GM12878 (cell line): ENCODE measurements around the gene KCTD16. TPM values are rescaled to one million over a fixed set of nuclear protein-coding genes. Genes with fewer than 3 reads are reported as not detected.

Experiments
- ATAC-seq: fragments of 200-7000 bp; cut with Tn5 transposase; 3 replicates; pipeline ENCODE4 v1.9.1; 2020; ENCODE audit warnings: mild to moderate bottlenecking, moderate library complexity
- BruUV-seq: library from RNA; stranded (reverse); fragments of 400-500 nt; replicated peaks from 2 replicates; lab custom pipeline; 2021; lab: Mats Ljungman, UMichigan
- CTCF ChIA-PET: fragments of 300-600 bp; sonication (Branson Sonifier 250); formaldehyde crosslinking; extraction: SDS; loops from one replicate; lab custom pipeline; 2021; ENCODE audit warnings: inconsistent platforms; lab: Yijun Ruan, JAX
- POLR2A ChIA-PET: fragments of 350-600 bp; formaldehyde crosslinking; extraction: SDS; loops from one replicate; lab custom pipeline; 2021; ENCODE audit warnings: inconsistent platforms; lab: Charles Lee
- RAD21 ChIA-PET: fragments of 300-600 bp; sonication (Branson Sonifier 250); formaldehyde crosslinking; loops from one replicate; lab custom pipeline; 2023; ENCODE audit warnings: antibody characterized with exemption; ENCODE audit not compliant: unreplicated experiment; lab: Charles Lee
- SMC1A ChIA-PET: fragments of 300-600 bp; sonication (Branson Sonifier 250); formaldehyde crosslinking; loops from one replicate; lab custom pipeline; 2023; ENCODE audit not compliant: unreplicated experiment, uncharacterized antibody; lab: Charles Lee
- DNase-seq: peaks from one replicate; pipeline ENCODE4 v3.0.0-alpha.2; 2011; ENCODE audit warnings: low read depth, low spot score
- FAIRE-seq: peaks from 3 replicates; lab custom pipeline; 2011; peaks lifted over from hg19 to GRCh38; lab: Jason Lieb, UNC
- H2AFZ ChIP-seq: 2 replicates; pipeline ENCODE4 v1.6.0; 2011; ENCODE audit warnings: low read depth, low read length, control low read depth; ENCODE audit not compliant: control insufficient read depth
- H3K27ac ChIP-seq: 2 replicates; pipeline ENCODE4 v1.5.1; 2011; ENCODE audit warnings: control low read depth; ENCODE audit not compliant: control insufficient read depth, insufficient read depth
- H3K27me3 ChIP-seq, 2 experiments: replicated peaks in 1 of 2; 2 replicates each; pipeline versions ENCODE4 v1.6.0 to v1.6.1; 2011; ENCODE audit warnings: low read length in 1 of 2; ENCODE audit not compliant: control insufficient read depth in 2 of 2, insufficient read depth in 2 of 2
- H3K36me3 ChIP-seq, 2 experiments: 2 replicates each; pipeline ENCODE4 v1.5.1; 2011; ENCODE audit warnings: low read length in 1 of 2; ENCODE audit not compliant: control insufficient read depth in 2 of 2, insufficient read depth in 2 of 2
- H3K4me1 ChIP-seq: 2 replicates; pipeline ENCODE4 v1.6.1; 2011; ENCODE audit warnings: mild to moderate bottlenecking, low read length, moderate library complexity, mixed read lengths; ENCODE audit not compliant: control insufficient read depth, insufficient read depth
- H3K4me2 ChIP-seq: 2 replicates; pipeline ENCODE4 v1.6.0; 2011; ENCODE audit warnings: control low read depth; ENCODE audit not compliant: control insufficient read depth, insufficient read depth
- H3K4me3 ChIP-seq: fragments of 200-600 bp; sonication (generic); 2 replicates; pipeline ENCODE4 v1.5.1; 2016
- H3K79me2 ChIP-seq: 2 replicates; pipeline ENCODE4 v1.6.0; 2011; ENCODE audit warnings: low read length; ENCODE audit not compliant: control insufficient read depth, insufficient read depth
- H3K9ac ChIP-seq: 2 replicates; pipeline ENCODE4 v1.8.0; 2011; ENCODE audit warnings: low read length, control low read depth, mixed read lengths; ENCODE audit not compliant: control insufficient read depth, insufficient read depth
- H3K9me3 ChIP-seq: replicated peaks from 3 replicates; pipeline ENCODE4 v1.5.1; 2011; ENCODE audit warnings: mild to moderate bottlenecking, low read length; ENCODE audit not compliant: control insufficient read depth, insufficient read depth
- H4K20me1 ChIP-seq: 2 replicates; pipeline ENCODE4 v1.6.0; 2011; ENCODE audit not compliant: control insufficient read depth, insufficient read depth
- CBFB ChIP-seq: IDR thresholded peaks from 2 replicates; pipeline ENCODE4 v1.6.1; 2016; ENCODE audit warnings: antibody characterized with exemption, low read depth
- CBX3 ChIP-seq: fragments of 200-600 bp; sonication (generic); IDR thresholded peaks from 2 replicates; pipeline ENCODE4 v1.6.1; 2016; ENCODE audit warnings: low read depth, borderline replicate concordance
- CEBPB ChIP-seq, 2 experiments: fragments of 150-350 bp in 1 of 2; IDR thresholded peaks; 2 replicates each; pipeline ENCODE4 v1.6.1; 2012 to 2014; ENCODE audit warnings: low read depth in 2 of 2, low read length in 2 of 2, borderline replicate concordance in 1 of 2, inconsistent platforms in 1 of 2
- MLLT1 ChIP-seq: fragments of 450-650 bp; IDR thresholded peaks from 2 replicates; pipeline ENCODE4 v1.6.1; 2016; ENCODE audit warnings: mild to moderate bottlenecking
- MTA3 ChIP-seq: IDR thresholded peaks from 2 replicates; pipeline ENCODE4 v1.6.1; 2012; ENCODE audit warnings: low read length, inconsistent platforms, borderline replicate concordance
- SREBF1 ChIP-seq: IDR thresholded peaks from 2 replicates; pipeline ENCODE4 v1.6.1; 2012; ENCODE audit warnings: mild to moderate bottlenecking, low read length
- STAT1 ChIP-seq: fragments of 450-650 bp; conservative IDR thresholded peaks from 2 replicates; pipeline ENCODE4 v1.6.1; 2014; ENCODE audit warnings: antibody characterized with exemption, mild to moderate bottlenecking
- ZZZ3 ChIP-seq: IDR thresholded peaks from 2 replicates; pipeline ENCODE4 v1.6.1; 2011; ENCODE audit warnings: low read depth; ENCODE audit not compliant: control insufficient read depth, insufficient read length
- WGBS: methylation state at CpG from one replicate; pipeline ENCODE4 v1.1.6; 2016; ENCODE audit warnings: low lambda C conversion rate; ENCODE audit not compliant: insufficient replicate concordance, insufficient coverage; ENCODE audit errors: missing lambda C conversion rate; 5-methylcytosine and 5-hydroxymethylcytosine counted together
- in situ Hi-C: fragments of 300-500 bp; cut with MboI; formaldehyde crosslinking; loops from 9 replicates; pipeline ENCODE4 v1.14.3; 2018; ENCODE audit warnings: mixed read lengths
- intact Hi-C: fragments of 100-400 bp; cut with micrococcal nuclease; formaldehyde crosslinking; loops from one replicate; pipeline ENCODE4 v1.14.2; 2022; ENCODE audit not compliant: unreplicated experiment
- polyA plus RNA-seq, 11 experiments: library from polyadenylated mRNA; depleted of rRNA in 4 of 11; unstranded in 6 of 11; stranded (reverse) in 5 of 11; fragments of >200 nt; fragmentation: Nextera tagmentation in 4 of 11; fragmentation: Illumina TruSeq in 1 of 11; extraction: Ambion mirVana in 4 of 11; extraction: Trizol in 1 of 11; gene quantifications; 1 replicate in 1 of 11; 2 replicates in 10 of 11; pipeline versions ENCODE4 v1.2.1 to v1.2.3, GENCODE V29; 2011 to 2016; ENCODE audit warnings: inconsistent platforms in 2 of 11, missing spikeins in 2 of 11, low read depth in 1 of 11
- total RNA-seq, 4 experiments: library from RNA; depleted of rRNA in 3 of 4; stranded (reverse); fragments of >200 nt in 3 of 4; fragmentation: Illumina TruSeq in 1 of 4; extraction: Trizol in 1 of 4; gene quantifications; 2 replicates each; pipeline versions ENCODE4 v1.2.1 to v1.2.3, GENCODE V29; 2013 to 2021

The KCTD16 gene
- total and polyA plus RNA-seq, 10 of the 15 experiments (the other 5 are each of a cell fraction or from before 2014, with no cell fraction given) = 0.03 to 0.10 (median 0.06) TPM; not detected in 3

DNA sequence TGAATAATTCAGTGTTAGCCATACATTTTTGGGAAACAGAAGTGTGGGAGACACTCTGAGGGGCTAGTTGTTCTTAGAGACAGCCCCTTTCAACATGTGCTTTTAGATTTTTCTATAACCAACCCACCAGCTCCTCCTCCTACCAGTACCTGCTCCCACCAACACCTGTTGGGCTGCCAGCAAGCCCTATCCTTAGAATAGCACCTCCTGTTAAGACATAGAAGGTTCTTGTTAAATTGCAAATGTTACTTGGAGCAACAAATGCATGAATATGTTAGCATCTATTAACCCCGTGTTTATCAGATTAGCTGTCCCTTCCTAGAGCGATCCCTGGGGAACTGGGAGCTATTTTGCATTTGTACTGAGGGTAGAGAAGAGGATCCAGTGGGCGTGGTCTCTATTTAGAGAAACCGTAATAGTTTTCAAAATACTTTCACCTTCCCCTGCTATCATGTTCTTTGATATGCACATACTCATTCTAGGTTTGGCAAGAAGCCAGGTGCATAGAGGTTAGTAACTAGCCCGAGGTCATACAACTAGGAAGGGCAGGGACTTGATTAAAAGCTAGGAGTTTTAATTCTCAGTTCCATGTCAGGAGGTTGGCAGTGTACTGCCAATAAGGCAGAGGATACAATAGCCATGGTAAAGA, 334.4 kb downstream of the KCTD16 start:
- no peak for FAIRE-seq
- no TSS peak for BruUV-seq

More for the DNA sequence above, 334.4 kb downstream of the KCTD16 start:
- H3K27me3 ChIP-seq = no peaks in the 10 kb centered on the region
- in situ Hi-C loops (no loop called here), intact Hi-C loops (no loop called here)
- WGBS = 16% methylated on average over 5 of the region's 5 CpGs
- ChIA-PET SMC1A (no interaction called here), CTCF (no interaction called here), RAD21 (no interaction called here), POLR2A (no interaction called here)
- H3K4me3 ChIP-seq = no peak overlapping the region
- no peak overlapping the region for H2AFZ ChIP-seq
- H3K4me1 ChIP-seq = no peaks in the 10 kb centered on the region
- H3K9ac ChIP-seq = no peak overlapping the region
- no peaks in the 10 kb centered on the region for H3K79me2 ChIP-seq
- no peak for ATAC-seq
- no peaks in the 10 kb centered on the region for H3K36me3 ChIP-seq
- H3K9me3 ChIP-seq = no peaks in the 10 kb centered on the region
- no peak for TF ChIP-seq SREBF1
- TF ChIP-seq STAT1 = no peak
- TF ChIP-seq CEBPB (IDR thresholded peaks at IDR 0.05; ENCODE audit: borderline replicate concordance in 1 of 2, low read depth in 2 of 2, low read length in 2 of 2) = no peak
- no peak for TF ChIP-seq CBX3
- no peak for TF ChIP-seq ZZZ3
- TF ChIP-seq CBFB = no peak
- no peak for TF ChIP-seq MTA3
- no peak for TF ChIP-seq MLLT1
- no peak overlapping the region for H3K27ac ChIP-seq
- no peak for DNase-seq
- H3K4me2 ChIP-seq = no peak overlapping the region
- H4K20me1 ChIP-seq = no peaks in the 10 kb centered on the region
